MV-4-11 (cell line): ENCODE measurements around the gene MC3R.

Experiments
- DNase-seq: peaks from one replicate; lab custom pipeline; 2025; lab: John Stamatoyannopoulos, UW

MC3R gene

DNA sequence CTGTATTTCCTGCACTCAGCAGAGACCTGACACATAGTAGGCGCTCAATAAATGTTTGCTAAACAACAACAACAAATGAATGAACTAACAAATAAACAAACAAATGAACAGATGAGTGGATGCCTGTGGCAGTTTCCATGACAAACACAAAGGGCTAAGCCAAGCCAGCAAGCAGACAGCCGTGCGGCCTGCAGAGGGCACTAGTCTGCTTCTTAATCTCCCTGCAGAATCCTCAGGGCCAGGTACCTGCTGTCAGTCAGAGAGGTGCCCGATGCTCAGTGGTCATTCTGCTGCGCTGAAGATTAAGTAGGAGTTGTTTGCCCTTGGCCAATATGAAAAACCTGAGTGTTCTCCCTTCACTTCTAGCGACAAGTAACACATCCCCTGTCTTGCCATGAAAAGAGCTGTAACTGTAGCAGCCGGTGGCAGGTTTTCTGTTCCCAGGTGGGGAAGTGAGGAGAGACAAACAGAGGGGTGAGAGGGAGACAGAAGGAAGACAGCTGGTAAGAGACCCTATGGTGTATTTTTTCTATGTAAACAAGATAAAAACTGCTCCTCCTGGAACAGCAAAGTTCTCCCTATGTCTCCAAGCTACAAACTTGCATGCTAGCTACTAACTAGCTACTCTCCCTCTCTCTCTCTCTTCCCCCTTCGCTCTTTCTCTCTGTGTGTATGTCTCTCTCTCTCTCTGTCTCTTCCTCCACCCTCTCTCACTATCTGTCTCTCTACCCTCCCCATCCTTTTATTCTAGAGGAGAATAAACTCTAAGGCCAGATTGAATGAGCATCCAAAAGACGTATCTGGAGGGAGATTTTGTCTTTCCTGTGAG is at the start of gene MC3R:
TSS of gene MC3R (plus strand) at position 779 of the 829 bp plus-strand sequence. CDS start 112 bp downstream, outside the sequence.
- peak; percentile 29 for DNase-seq

DNA sequence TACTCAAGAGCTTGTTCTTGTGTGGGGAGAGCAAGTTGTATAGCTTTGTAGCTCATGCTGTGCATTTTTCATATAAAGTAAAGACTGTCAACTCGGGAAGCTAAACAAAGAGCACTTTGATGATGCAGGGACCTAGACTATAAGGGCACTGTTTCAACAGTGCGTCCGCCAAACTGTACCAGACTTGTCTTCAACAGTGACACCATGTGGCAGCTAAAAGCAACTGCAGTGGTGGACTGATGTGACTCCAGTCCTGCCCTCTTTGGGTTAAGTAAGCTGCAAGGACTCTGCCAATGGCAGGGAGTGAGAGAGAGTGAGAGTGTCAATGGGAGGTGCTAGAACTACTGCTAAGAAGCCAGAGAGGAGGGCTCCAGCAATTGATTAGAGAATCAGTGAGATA is 48.1 kb upstream of the MC3R start:
- DNase-seq = peak; percentile 2

DNA sequence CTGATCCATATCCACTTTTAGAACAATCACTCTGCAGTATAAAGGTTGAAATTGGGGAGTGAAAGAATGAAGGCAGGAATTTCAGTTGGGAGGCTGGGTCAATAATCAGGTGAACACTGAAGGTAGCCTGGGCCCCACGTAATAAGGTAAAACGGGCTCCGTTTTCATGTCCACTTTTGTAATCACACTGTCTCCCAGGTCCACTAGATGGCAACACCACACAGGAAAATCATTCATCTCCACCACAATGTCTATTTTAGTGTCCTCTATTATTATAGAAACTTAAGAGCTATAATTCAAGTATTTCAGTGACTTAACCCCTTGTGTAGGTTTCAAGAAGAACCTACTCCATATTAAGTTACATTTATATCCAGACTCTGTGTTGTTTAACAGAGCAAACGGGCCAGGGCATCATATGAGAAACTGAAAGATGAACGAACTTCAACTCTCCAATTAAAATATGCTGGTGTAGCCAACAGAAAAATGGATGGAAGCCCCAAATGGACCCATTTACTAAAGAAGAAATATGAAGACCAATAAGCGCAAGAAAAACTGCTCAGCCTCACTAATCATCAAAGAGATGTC is 45.9 kb upstream of the MC3R start:
- peak; percentile 46 for DNase-seq

DNA sequence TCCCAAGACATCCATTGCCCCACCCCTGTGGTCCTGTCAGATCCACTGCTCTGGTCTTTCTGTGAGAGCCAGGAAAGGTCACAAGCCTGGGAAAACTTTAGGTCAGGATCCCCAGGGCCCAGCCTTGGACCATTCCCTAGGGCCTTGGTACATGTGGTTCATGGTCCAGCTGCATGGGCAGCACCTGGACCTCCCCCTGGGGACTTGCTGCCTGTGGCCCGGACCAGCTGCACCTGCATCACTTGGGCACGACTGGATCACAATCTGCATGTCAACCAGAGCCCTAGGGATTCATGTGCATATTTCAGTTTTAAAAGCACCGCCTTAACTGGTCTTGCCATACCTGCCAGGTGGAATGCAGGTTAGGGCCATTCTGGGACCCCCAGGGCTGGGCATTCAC is 44.3 kb upstream of the MC3R start:
- DNase-seq = no peak

DNA sequence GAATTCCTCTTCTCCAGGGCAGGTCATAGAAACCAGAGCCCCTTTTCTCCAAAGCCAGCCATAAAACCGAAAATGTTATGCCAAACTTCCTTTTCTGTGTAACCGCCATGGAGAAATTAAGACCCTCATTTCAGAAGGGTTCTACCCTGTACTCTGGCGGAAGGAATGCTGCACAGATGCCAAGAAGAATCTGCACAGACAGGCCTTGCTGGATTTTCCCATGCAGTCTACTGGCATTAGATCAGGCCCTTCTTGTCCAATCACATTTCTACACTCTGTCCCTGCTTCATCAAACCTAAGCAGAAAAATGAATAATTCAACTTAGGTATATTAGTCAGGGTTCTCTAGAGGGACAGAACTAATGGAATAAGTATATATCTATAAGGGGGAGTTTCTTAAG is 43.2 kb upstream of the MC3R start:
- no peak for DNase-seq

DNA sequence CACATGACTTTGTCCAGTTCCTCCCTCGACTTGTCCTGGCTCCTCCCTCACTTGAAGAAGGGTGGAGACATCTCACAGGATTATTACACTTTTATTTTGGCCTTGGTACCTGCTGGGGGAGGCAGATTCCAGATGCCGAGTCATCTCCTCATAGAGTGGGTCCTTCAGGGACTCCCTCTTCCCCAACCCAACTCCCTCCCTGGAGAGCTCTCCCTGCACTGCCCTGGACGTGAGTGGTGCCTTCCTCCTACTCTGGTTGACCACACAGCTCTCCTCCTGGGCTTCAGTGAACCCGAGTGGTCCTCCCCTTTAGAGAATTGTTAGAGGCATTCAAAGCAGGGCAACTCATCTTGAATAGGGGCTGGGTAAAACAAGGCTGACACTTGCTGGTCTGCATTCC is 40.9 kb upstream of the MC3R start:
- DNase-seq = no peak

DNA sequence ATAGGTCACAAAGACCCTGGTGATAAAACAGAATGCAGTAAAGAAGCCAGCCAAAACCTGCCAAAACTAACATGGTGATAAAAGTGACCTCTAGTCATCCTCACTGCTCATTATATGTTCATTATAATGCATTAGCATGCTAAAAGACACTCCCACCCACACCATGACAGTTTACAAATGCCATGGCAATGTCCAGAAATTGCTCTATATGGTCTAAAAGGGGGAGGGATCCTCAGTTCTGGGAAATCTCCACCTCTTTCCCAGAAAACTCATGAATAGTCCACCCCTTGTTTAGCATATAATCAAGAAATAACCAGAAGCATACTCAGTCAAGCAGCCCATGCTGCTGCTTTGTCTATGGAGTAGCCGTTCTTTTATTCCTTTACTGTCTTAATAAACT is 40.4 kb upstream of the MC3R start:
- DNase-seq = no peak

DNA sequence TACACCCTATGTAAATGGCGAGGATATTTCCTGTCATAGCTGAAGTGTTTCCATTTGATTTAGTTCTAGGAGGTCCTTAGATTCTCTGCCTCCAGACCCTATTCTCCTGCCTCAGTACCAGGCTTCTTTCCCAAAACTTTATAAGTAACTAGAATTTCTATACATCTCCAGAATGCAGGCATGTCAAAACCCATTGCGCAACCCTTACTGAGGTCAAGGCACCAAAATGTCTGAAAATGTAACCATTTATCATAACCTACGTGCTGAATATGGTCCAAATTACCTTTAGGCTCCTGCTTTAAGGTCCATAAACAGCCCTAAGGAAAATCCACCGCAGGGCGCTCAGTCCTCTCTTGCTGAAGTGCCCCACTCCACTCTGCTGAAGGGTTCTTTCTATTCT is 37.5 kb upstream of the MC3R start:
- peak; percentile 35 for DNase-seq

DNA sequence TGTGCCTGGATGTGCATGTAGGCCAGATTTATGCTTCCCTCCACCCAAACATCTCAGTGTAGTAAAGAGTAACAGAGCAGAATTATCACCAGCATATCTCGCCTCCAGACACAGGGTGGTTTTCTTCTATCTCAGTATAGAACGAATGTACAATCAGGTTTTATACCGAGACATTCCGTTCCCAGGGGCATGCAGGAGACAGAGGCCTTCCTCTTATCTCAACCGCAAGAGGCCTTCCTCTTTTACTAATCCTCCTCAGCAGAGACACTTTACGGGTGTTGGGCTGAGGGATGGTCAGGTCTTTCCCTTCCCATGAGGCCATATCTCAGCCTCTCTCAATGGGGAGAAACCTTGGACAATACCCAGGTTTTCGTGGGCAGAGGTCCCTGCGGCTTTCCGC is 36.4 kb upstream of the MC3R start:
- DNase-seq = peak; percentile 85

DNA sequence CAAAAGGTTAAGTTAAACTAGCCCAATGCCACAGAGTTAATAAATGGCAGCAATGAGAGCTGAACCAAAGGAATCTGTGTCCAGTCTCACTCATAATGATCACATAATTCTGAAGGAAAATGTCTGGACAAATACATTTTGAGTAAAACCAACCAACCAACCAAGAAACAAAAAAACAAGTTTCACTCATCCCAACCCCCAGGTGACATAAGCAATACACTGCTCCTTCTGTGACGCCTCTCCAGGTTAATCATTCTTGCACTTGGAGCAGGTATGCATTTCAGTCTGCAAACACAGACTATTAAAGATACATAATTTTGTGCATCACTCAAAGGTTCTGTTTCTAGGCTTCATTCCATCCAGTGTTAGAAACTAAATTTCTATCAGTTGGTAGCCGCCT is 35.2 kb upstream of the MC3R start:
- no peak for DNase-seq

DNA sequence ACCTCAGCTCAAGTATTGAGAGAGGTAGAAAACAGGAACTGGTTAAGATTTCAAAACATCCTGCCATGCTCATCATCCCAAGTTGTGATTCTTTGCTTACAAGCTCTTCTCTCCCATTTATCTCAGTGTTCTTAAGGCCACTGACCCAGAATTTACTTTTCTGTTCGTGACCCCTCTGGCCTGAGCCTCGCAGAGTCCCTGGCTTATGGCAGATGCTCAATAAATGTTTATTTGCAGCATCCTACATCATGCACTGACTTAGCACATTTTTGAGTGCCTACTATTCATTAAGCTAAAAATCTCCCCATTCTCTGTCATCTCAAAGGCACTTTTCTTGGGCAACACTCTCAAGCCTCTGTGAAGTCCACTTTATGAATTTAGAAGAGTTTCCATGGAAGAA is 33.4 kb upstream of the MC3R start:
- no peak for DNase-seq

DNA sequence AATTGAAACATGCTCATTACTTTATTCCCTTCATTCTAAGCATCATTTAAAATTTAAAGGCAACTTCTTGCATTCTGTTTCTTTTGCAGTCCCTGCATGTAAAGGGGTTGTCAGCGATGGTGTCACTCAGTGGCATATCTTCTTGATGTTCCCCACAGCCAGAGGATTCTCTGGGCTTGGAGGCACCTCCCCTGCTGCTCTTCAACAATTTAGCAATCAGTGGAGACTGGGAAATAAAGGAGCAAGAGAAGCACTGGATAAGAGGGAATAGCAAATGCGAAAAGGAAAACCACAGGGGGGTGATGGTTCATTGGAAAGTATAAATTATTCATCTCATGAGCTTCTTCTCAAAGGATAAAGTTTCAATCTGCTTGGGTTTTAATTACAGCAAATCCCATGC is 30.7 kb upstream of the MC3R start:
- DNase-seq = no peak

DNA sequence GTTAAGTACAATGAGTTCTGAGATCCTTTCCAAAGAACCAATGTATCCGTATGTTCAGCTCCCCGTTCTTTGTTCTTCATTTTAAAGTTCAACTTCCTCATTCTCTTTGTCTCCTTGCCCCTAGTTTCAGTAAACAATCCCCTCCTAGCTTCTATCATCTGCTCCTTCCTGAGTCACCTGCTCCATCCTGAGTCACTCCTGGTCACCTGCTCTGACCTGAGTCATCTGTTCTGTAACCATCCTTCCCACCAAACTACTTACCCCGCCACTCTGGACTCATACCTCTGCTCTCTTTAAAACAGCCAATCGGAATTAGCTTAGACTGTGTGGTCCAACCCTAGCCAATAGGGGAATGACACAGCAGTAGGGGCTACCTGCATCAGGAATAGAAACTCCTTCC is 27.3 kb upstream of the MC3R start:
- DNase-seq = peak; percentile 76

DNA sequence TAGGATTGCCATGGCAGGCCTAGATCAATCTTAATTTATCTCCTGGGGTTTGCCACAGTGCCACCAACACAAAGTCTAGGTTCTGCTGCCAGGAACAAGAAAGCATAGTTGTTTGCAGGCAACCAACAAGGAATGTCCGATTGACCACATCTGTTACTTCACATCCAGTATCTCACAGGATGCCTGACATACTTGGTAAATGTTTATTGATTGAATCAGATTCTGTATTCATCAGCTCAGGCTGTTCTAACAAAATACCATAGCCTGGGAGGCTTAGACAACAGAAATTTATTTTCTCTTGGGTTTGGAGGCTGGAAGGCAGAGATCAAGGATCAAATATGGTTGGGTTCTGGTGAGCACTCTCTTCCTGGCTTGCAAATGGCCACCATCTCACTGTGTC is 26.3 kb upstream of the MC3R start:
- DNase-seq = no peak

DNA sequence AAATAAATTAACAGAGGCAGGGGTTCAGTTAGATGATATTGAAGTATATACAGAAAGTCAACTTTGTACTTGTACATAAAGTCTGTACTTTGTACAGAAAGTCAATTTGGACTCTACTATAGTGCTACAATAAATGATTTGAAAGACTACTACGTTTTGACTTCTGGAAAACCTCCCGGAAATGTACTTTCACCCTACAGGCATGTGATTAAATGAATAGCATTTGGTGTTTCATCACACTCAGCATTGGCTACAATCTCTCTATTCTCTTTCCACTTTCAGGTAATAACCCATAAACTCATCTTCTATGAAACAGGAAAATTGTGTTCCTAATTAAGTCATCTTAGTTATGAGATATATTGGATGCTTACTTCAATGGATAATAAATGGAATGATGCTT is 25.6 kb upstream of the MC3R start:
- no peak for DNase-seq

DNA sequence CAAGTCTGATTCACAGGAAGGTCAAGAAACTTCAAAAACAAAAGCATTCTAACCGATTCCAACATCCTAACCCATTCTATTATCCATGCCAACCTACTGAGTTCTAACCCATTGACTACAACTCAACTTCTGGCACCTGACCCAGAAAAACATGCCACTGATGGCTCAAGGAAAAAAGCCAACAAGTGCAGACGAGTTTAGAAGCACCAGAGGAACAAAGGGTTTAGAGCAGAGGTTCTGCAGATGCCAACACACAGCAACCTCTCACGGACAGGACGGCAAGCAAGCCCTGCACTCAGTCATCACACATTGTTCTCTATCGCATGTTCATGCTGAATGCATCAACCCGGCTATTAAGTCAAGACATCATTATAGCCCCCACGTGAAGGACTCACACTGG is 25.2 kb upstream of the MC3R start:
- DNase-seq = no peak

DNA sequence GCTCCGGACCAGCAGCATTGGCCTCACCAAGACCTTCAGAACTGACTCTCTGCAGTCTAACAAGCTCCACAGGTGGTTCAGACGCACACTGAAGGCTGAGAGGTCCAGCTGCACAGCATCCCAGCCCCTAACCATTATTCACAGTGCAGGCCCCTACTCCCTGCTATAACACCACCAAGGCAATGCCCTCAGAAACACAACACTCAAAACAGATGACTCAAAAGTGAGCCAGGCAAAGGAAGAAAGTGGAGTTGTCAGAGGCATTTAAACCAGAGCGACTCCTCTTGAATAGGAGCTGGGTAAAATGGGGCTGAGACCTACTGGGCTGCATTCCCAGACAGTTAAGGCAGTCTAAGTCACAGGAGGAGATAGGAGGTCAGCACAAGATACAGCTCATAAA is 20.5 kb upstream of the MC3R start:
- no peak for DNase-seq

DNA sequence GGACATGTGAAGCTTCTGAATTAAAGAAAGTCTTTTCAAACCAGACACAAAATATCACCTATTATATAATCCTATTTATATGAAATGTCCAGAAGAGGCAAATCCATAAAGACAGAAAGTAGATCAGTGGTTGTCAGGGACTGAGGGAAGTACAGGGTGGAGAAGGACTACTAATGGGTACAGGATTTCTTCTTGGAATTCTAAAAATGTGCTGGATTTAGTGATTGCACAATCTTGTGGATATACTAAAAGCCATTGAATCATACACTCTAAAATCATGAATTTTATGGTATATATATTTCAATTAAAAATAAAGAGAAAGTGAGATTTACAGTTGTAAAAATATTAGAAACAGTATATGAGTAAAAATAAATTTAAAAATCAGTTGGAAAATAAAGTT is 18.7 kb upstream of the MC3R start:
- DNase-seq = no peak

DNA sequence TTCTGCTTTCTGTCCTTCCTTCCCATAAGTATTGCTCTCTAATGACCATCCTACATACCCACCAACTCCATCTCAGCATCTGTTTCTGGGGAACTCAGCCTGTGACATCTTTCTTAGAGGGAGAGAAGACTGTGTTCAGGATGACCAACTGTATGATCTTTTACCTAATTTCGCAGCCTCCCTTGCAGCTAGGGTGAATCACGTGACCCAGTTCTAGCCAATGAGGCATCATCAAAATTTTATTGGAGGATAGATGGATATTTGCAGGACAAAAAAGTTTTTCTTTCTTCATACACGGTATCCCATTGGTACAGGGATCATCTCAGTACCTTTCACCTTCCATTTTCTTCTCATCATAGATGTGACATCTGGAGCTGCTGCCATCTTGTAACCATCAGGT is 14.4 kb upstream of the MC3R start:
- DNase-seq = no peak

DNA sequence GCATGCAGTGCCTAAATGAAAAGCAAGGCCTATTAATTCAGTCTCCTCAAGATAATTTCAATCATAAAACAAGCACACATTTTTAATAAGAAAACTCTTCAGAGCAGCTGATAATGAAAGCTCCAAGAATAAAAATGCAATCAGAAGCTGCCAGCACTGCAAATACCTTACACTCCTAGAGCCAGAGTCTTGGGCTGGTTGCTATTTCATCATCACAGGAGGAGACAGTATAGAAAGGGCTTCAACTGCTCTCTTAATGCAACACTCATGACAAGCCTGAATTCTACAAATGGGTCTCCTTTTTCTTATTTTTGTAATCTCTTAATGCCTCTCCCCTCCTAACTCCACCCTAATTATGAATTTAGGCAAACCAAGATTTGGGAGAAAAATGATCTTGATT is 11.2 kb upstream of the MC3R start:
- DNase-seq = no peak

DNA sequence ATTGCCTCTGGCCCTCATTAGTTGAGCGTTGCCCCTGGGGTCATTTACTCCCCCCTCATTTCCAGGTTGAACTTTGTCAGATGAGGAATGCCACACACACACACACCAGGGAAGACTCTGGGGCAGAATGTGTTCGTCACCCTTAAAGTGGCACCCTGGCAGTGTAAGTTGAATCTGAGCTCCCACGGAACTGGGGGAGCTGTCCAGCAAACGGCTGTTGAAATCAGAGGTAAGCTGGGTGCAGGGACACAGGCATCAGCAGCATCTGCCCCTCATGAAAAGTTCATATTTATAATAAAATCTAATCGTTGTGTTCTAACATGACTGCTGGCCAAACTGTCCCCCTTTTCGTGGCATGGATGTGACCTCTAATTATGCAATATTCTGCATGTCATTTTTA is 4.3 kb upstream of the MC3R start:
- DNase-seq = no peak

DNA sequence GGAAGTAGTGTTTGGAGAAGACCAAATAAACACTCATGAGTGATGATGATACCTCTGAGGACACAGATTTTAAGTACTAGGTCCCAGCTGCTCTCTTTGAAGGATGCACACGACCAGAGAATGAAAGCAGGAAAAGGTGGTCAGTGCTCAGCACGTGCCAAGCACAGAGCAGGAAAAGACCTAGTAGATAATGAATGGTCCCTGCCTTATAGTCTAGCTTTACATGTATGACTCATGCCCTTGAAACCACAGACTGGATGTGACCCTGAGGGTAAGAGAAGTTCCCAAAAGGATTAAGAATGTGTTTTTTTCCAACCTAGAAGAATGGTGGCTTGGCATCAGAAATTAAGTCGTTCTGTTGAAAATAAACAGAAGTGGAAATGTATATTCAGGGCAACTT is 2.8 kb upstream of the MC3R start:
- DNase-seq = peak; percentile 66

DNA sequence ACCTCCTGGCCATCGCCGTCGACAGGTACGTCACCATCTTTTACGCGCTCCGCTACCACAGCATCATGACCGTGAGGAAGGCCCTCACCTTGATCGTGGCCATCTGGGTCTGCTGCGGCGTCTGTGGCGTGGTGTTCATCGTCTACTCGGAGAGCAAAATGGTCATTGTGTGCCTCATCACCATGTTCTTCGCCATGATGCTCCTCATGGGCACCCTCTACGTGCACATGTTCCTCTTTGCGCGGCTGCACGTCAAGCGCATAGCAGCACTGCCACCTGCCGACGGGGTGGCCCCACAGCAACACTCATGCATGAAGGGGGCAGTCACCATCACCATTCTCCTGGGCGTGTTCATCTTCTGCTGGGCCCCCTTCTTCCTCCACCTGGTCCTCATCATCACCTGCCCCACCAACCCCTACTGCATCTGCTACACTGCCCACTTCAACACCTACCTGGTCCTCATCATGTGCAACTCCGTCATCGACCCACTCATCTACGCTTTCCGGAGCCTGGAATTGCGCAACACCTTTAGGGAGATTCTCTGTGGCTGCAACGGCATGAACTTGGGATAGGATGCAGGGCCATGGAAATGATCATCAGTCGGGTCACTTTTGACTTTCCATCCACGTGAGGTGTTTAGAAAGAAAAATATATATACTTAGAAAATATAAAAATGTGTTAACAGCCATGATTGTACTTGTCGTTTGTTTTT is 868 bp downstream of the MC3R start:
- DNase-seq = peak; percentile 59
